Muscle layer of colon (tissue), 2 donors: ENCODE measurements around the gene RAD51C.
"Not testable (repeated sequence)": the region's sequence is repeated elsewhere in the genome, so short reads cannot be mapped to it uniquely, and the experiment has no call there.

Source experiments
- H3K27ac ChIP-seq: one replicate; pipeline ENCODE4 v1.7.0; 2013; ENCODE audit warnings: low read depth, mild to moderate bottlenecking, low read length, moderate library complexity
- H3K27me3 ChIP-seq, 2 donors: one replicate each; pipeline ENCODE4 v1.7.0; 2013; ENCODE audit warnings: low read length in 2 of 2, mild to moderate bottlenecking in 2 of 2; ENCODE audit not compliant: insufficient read depth in 2 of 2, control insufficient read depth in 1 of 2
- H3K36me3 ChIP-seq: one replicate; pipeline ENCODE4 v1.7.0; 2013; ENCODE audit warnings: mild to moderate bottlenecking, low read length; ENCODE audit not compliant: insufficient read depth
- H3K4me1 ChIP-seq: one replicate; pipeline ENCODE4 v1.7.0; 2013; ENCODE audit warnings: mild to moderate bottlenecking, low read length; ENCODE audit not compliant: insufficient read depth
- H3K4me3 ChIP-seq, 2 donors: one replicate each; pipeline ENCODE4 v1.7.0; 2013; ENCODE audit warnings: low read length in 2 of 2, low read depth in 1 of 2, mild to moderate bottlenecking in 1 of 2, moderate library complexity in 1 of 2
- H3K9ac ChIP-seq: one replicate; pipeline ENCODE4 v1.7.0; 2013; ENCODE audit warnings: low read length
- H3K9me3 ChIP-seq: one replicate; pipeline ENCODE4 v1.7.0; 2013; ENCODE audit warnings: mild to moderate bottlenecking, low read length
- donor health status: abdominal sarcoma.
- donor health status: Adenocarcinoma of cecum.

The RAD51C gene

GRCh38 chr17:58688521-58688920, 3.9 kb upstream of the RAD51C start:
- Histone ChIP-seq H3K9me3 (no peaks in the 10 kb centered on the region), H3K9ac (no peak overlapping the region), H3K36me3 (no peaks in the 10 kb centered on the region), H3K27me3 (no peaks in the 10 kb centered on the region), H3K4me3 (no peak overlapping the region), H3K4me1 (peaks cover 13% of the 10 kb centered on the region), H3K27ac (no peak overlapping the region)

- H3K27me3 ChIP-seq, H3K4me3 ChIP-seq: not testable (repeated sequence)
These were observed 2.4 kb upstream of the RAD51C start for GRCh38 chr17:58690033-58690432.

DNA sequence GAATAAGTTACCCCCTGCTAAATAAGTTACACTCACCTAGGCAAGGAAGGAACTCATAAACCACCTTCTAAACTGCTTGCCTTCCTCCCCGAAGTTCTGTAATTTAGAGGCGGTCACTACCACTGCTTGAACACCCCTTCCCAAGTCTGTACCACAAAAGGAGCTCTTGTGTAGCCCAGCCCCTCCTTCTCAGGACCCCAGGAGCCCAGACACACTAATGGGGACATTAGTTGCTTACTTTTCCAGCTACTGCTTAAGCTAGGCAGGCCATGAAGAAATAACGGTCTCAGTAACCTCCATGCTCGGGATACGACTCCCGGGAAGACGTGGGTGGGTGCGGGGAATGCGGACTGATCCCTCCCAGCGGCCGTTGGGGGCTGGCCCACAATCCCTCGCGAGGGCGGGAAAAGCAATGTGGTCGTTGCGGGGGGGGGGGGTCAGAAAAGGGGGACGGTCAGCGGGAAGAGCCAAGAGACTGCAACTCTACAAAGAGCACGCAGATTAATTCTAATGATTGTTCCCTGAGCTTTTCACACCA, 632 bp upstream of the RAD51C start, which contains the start of gene TEX14:
TEX14 (minus strand) TSS at position 345 of the 538 bp plus-strand sequence. CDS start 40,044 bp downstream, outside the sequence.
- peak within 1 kb of the TSS; percentile 87 for H3K9ac ChIP-seq
- peaks cover 17% of the 10 kb centered on the region for H3K4me1 ChIP-seq
- no peaks in the 10 kb centered on the region for H3K36me3 ChIP-seq
- H3K27me3 ChIP-seq = no peaks in the 10 kb centered on the region
- H3K4me3 ChIP-seq = peak within 1 kb of the TSS; percentile 53 to 97
- no peaks in the 10 kb centered on the region for H3K9me3 ChIP-seq
- peak within 1 kb of the TSS; percentile 75 for H3K27ac ChIP-seq

More at GRCh38 chr17:58690033-58690432, 2.4 kb upstream of the RAD51C start:
- peaks cover 17% of the 10 kb centered on the region for H3K4me1 ChIP-seq
- not testable (repeated sequence) for H3K9me3 ChIP-seq, H3K36me3 ChIP-seq, H3K27ac ChIP-seq, H3K9ac ChIP-seq

DNA sequence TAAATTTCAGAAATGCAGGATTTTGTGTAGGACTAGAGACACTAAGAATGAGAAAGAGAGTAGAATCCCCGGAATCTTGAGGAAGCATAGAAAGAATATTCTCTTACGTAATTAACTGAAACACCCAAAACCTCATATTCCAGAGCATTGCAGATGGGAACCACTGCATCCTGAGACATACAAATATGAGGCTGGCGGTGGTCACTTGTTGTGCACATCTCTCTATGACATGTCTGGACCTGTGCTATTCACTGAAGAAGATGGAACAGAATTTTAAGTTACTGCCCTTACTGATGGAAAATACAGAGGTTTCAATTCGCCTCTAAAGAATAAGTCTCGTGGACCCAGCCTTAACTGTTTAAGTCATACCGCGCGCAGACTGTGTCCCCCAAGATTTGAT, 806 bp downstream of the RAD51C start:
- H3K9me3 ChIP-seq = no peaks in the 10 kb centered on the region
- H3K27me3 ChIP-seq = no peaks in the 10 kb centered on the region
- peak overlapping the region; percentile 75 for H3K27ac ChIP-seq
- peak overlapping the region; percentile 87 for H3K9ac ChIP-seq
- peak overlapping the region in 1 of 2 donors; percentile 97 for H3K4me3 ChIP-seq
- peaks cover 17% of the 10 kb centered on the region for H3K4me1 ChIP-seq
- H3K36me3 ChIP-seq = no peaks in the 10 kb centered on the region

- peaks cover 17% of the 10 kb centered on the region for H3K4me1 ChIP-seq
- H3K27ac ChIP-seq = no peak overlapping the region
- no peaks in the 10 kb centered on the region for H3K27me3 ChIP-seq
- H3K4me3 ChIP-seq = no peak overlapping the region
- H3K36me3 ChIP-seq = no peaks in the 10 kb centered on the region
- no peak overlapping the region for H3K9ac ChIP-seq
- H3K9me3 ChIP-seq = no peaks in the 10 kb centered on the region
These were observed 1.3 kb downstream of the RAD51C start for GRCh38 chr17:58693751-58694150.

DNA sequence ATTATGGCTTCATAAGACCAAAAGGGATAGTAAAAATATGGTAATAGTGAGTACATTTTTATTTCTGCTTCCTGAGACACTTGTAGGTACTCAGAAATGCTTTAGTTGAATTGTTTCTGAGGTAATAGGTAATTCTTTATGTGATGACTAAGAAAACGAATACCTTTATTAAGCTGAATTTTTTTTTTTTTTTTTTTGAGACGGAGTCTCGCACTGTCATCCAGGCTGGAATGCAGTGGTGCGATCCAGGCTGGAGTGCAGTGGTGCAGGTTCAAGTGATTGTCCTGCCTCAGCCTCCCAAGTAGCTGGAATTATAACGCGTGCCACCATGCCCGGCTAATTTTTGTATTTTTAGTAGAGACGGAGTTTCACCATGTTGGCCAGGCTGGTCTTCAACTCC, 1.9 kb downstream of the RAD51C start:
- Histone ChIP-seq H3K9me3 (no peaks in the 10 kb centered on the region), H3K4me1 (peaks cover 17% of the 10 kb centered on the region), H3K4me3 (no peak overlapping the region), H3K27ac (no peak overlapping the region), H3K36me3 (no peaks in the 10 kb centered on the region), H3K9ac (no peak overlapping the region), H3K27me3 (no peaks in the 10 kb centered on the region)

- Histone ChIP-seq H3K4me3 (no peak overlapping the region), H3K27ac (no peak overlapping the region), H3K36me3 (peaks cover 5% of the 10 kb centered on the region), H3K27me3 (no peaks in the 10 kb centered on the region), H3K4me1 (peaks cover 17% of the 10 kb centered on the region), H3K9ac (no peak overlapping the region), H3K9me3 (no peaks in the 10 kb centered on the region)
These were observed 2.4 kb downstream of the RAD51C start for GRCh38 chr17:58694826-58695225.

DNA sequence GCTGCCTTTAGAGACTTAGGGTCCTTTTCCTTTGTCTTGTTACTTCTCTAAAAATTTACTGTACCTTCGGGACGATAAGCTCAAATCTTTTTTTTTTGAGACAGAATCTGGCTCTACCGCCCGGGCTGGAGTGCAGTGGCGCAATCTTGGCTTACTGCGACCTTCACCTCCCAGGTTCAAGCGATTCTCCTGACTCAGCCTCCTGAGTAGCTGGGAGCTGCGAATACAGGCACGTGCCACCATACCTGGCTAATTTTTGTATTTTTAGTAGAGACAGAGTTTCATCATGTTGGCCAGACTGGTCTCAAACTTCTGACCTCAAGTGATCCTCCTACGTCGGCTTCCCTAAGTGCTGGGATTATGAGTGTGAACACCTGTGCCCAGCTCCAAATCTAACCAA, 7.4 kb downstream of the RAD51C start:
- peaks cover 7% of the 10 kb centered on the region for H3K36me3 ChIP-seq
- H3K4me3 ChIP-seq = no peak overlapping the region
- no peaks in the 10 kb centered on the region for H3K9me3 ChIP-seq
- H3K27ac ChIP-seq = no peak overlapping the region
- H3K27me3 ChIP-seq = no peaks in the 10 kb centered on the region
- no peak overlapping the region for H3K9ac ChIP-seq
- no peaks in the 10 kb centered on the region for H3K4me1 ChIP-seq

DNA sequence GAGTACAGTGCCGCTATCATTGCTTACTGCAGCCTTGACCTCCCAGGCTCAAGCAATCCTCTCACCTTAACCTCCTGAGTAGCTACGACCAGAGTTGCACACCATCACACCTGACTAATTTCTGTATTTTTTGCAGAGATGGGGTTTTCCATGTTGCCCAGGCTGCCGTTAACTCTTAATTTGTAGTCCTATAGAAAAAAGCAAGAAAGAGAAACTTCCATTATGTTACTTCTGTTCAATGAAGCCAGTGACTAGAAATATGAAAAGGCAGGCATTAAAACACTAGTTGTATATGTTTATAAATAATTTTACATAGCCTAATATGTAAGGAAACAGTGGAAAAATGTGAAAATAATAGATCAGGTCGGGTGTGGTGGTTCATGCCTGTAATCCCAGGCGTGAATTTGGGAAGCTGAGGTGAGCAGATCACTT, 9.7 kb downstream of the RAD51C start:
- no peak overlapping the region for H3K9ac ChIP-seq
- H3K27ac ChIP-seq = no peak overlapping the region
- no peaks in the 10 kb centered on the region for H3K4me1 ChIP-seq
- no peak overlapping the region for H3K4me3 ChIP-seq
- peaks cover 14% of the 10 kb centered on the region for H3K36me3 ChIP-seq
- H3K9me3 ChIP-seq = no peaks in the 10 kb centered on the region
- no peaks in the 10 kb centered on the region for H3K27me3 ChIP-seq

- Histone ChIP-seq H3K27ac (no peak overlapping the region), H3K4me1 (no peaks in the 10 kb centered on the region), H3K9ac (no peak overlapping the region), H3K9me3 (no peaks in the 10 kb centered on the region), H3K36me3 (peaks cover 14% of the 10 kb centered on the region), H3K27me3 (no peaks in the 10 kb centered on the region), H3K4me3 (no peak overlapping the region)
These were observed 10.3 kb downstream of the RAD51C start for GRCh38 chr17:58702708-58703107.

DNA sequence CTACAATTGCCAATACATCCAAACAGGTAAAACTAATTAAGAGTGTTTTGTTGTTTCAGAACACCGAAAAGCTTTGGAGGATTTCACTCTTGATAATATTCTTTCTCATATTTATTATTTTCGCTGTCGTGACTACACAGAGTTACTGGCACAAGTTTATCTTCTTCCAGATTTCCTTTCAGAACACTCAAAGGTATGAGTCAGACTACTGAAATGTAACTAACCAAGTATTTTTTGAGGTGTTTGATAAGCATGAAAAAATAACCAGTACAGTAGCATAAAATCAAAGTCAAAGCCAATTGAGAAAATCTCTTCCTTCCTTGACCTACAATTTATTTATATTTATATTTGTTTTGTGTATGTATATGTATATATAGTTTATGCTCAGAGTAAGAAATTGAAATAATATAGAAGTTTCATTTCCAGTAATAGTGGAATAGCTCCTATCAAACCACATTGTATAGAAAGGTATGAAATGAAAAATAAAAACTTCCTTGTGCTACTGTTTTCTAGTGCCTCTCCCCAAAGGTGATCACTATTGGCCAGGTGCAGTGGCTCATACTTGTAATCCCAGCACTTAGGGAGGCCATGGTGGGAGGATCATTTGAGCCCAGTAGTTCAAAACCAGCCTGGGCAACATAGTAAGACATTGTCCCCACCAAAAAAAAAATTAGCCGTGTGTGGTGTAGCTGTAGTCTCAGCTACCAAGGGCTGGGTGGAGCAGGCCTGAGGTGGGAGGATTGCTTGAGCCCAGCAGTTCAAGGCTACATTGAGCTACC, 10.9 kb downstream of the RAD51C start:
- no peaks in the 10 kb centered on the region for H3K27me3 ChIP-seq
- H3K36me3 ChIP-seq = peaks cover 14% of the 10 kb centered on the region
- H3K27ac ChIP-seq = no peak overlapping the region
- H3K9ac ChIP-seq = no peak overlapping the region
- no peak overlapping the region for H3K4me3 ChIP-seq
- no peaks in the 10 kb centered on the region for H3K4me1 ChIP-seq
- H3K9me3 ChIP-seq = no peaks in the 10 kb centered on the region

GRCh38 chr17:58703916-58704286, 11.5 kb downstream of the RAD51C start:
- Histone ChIP-seq H3K4me1 (no peaks in the 10 kb centered on the region), H3K9ac (no peak overlapping the region), H3K36me3 (peaks cover 14% of the 10 kb centered on the region), H3K27me3 (no peaks in the 10 kb centered on the region), H3K9me3 (no peaks in the 10 kb centered on the region), H3K4me3 (no peak overlapping the region), H3K27ac (no peak overlapping the region)
